NCI-H2081 (cell line): ENCODE results near the gene C4BPA.

Source experiments
- DNase-seq, 2 experiments: peaks; one replicate each; lab custom pipeline; 2025; lab: John Stamatoyannopoulos, UW

The C4BPA gene

GRCh38 chr1:207191061-207191460, 87.0 kb downstream of the C4BPA start:
- no peak for DNase-seq

- no peak for DNase-seq
These were observed 87.7 kb downstream of the C4BPA start for GRCh38 chr1:207191776-207192175.

GRCh38 chr1:207194197-207194596, 90.2 kb downstream of the C4BPA start:
- DNase-seq: no peak
